ENCODE measurements around the gene ZNF732. TPM values are rescaled to one million over a fixed set of nuclear protein-coding genes. Genes with fewer than 3 reads are reported as not detected.
"Not testable (repeated sequence)": the region's sequence is repeated elsewhere in the genome, so short reads cannot be mapped to it uniquely, and the experiment has no call there.

Gene ZNF732
- total RNA-seq, 3 donors from 2014 or later, result not detected

- intact Hi-C loops (cut with DNase I, micrococcal nuclease), result no loop called here
- DNase-seq (no peak), ATAC-seq (no peak)
- TF ChIP-seq CTCF (IDR thresholded peaks at IDR 0.05), result no peak
- H3K36me3 ChIP-seq (ENCODE audit: low read depth), result no peaks in the 10 kb centered on the region
- peaks cover 92% of the 10 kb centered on the region for H3K9me3 ChIP-seq
- no peaks in the 10 kb centered on the region for H3K4me1 ChIP-seq (ENCODE audit: low read depth)
- H3K4me3 ChIP-seq, result no peak overlapping the region
Observed at GRCh38 chr4:252065-252601, 53.1 kb downstream of the ZNF732 start.

- DNase-seq, result peak in 2 of 3 donors; percentile 28 to 78
- H3K4me3 ChIP-seq, result no peak overlapping the region
- no peaks in the 10 kb centered on the region for H3K36me3 ChIP-seq (ENCODE audit: low read depth)
- H3K9me3 ChIP-seq, result peaks cover 28% of the 10 kb centered on the region
- H3K4me1 ChIP-seq (ENCODE audit: low read depth), result no peaks in the 10 kb centered on the region
- peak; percentile 71 for TF ChIP-seq CTCF (IDR thresholded peaks at IDR 0.05)
- intact Hi-C loops (cut with DNase I, micrococcal nuclease), result no loop called here
- no peak for ATAC-seq
Observed at GRCh38 chr4:244471-244870, 60.8 kb downstream of the ZNF732 start.

GRCh38 chr4:243426-243825, 61.8 kb downstream of the ZNF732 start:
- Histone ChIP-seq H3K4me1 (ENCODE audit: low read depth) (no peaks in the 10 kb centered on the region), H3K36me3 (ENCODE audit: low read depth) (no peaks in the 10 kb centered on the region), H3K9me3 (peaks cover 18% of the 10 kb centered on the region), H3K4me3 (no peak overlapping the region)
- TF ChIP-seq CTCF (IDR thresholded peaks at IDR 0.05), result no peak
- intact Hi-C loops (cut with DNase I, micrococcal nuclease), result no loop called here
- ATAC-seq (no peak), DNase-seq (no peak)

- Histone ChIP-seq H3K36me3 (ENCODE audit: low read depth) (no peaks in the 10 kb centered on the region), H3K4me3 (no peak overlapping the region), H3K9me3 (peaks cover 8% of the 10 kb centered on the region), H3K4me1 (ENCODE audit: low read depth) (no peaks in the 10 kb centered on the region)
- TF ChIP-seq CTCF (IDR thresholded peaks at IDR 0.05), result peak; percentile 80
- DNase-seq, result peak; percentile 55 to 71 (median 66)
- peak; percentile 100 for ATAC-seq
- intact Hi-C loops (cut with DNase I, micrococcal nuclease), result no loop called here
Observed at GRCh38 chr4:242121-242848, 63.0 kb downstream of the ZNF732 start.

GRCh38 chr4:241411-241810, 63.9 kb downstream of the ZNF732 start:
- ATAC-seq; H3K36me3 ChIP-seq (ENCODE audit: low read depth); intact Hi-C loops (cut with DNase I, micrococcal nuclease); H3K4me1 ChIP-seq (ENCODE audit: low read depth); H3K9me3 ChIP-seq; H3K4me3 ChIP-seq; DNase-seq: not testable (repeated sequence)

GRCh38 chr4:236028-236427, 69.2 kb downstream of the ZNF732 start:
- no peaks in the 10 kb centered on the region for H3K4me1 ChIP-seq (ENCODE audit: low read depth)
- intact Hi-C loops (cut with DNase I, micrococcal nuclease), result no loop called here
- H3K4me3 ChIP-seq, result no peak overlapping the region
- H3K9me3 ChIP-seq, result no peaks in the 10 kb centered on the region
- H3K36me3 ChIP-seq (ENCODE audit: low read depth), result no peaks in the 10 kb centered on the region
- ATAC-seq, result no peak
- no peak for TF ChIP-seq CTCF (IDR thresholded peaks at IDR 0.05)
- DNase-seq, result no peak
